Gastrocnemius medialis (tissue), 4 donors: Measurements from ENCODE around the gene PPP2R5E. TPM values are rescaled to one million over a fixed set of nuclear protein-coding genes. Genes with fewer than 3 reads are reported as not detected.

Source experiments
- ATAC-seq, 2 donors: fragments of 150-250 bp; one replicate each; pipeline ENCODE4 v1.9.1; 2016
- DNase-seq, 2 donors: peaks; one replicate each; pipeline ENCODE4 v3.0.0-alpha.2; 2019
- H3K27ac ChIP-seq, 4 donors: fragments of 200-600 bp; sonication (generic); 1 replicate in 1 of 4; 2 replicates in 3 of 4; pipeline ENCODE4 v1.5.1; 2016 to 2018; ENCODE audit warnings: mild to moderate bottlenecking in 2 of 4, moderate library complexity in 1 of 4
- H3K27me3 ChIP-seq, 3 donors: fragments of 200-600 bp; sonication (generic) in 2 of 3; 1 replicate in 1 of 3; 2 replicates in 2 of 3; pipeline versions ENCODE4 v1.5.1 to v1.6.0; 2016 to 2019; ENCODE audit warnings: mild to moderate bottlenecking in 1 of 3, moderate library complexity in 1 of 3
- H3K36me3 ChIP-seq, 2 donors: fragments of 200-600 bp; sonication (generic) in 1 of 2; one replicate each; pipeline ENCODE4 v1.5.1; 2017 to 2018
- H3K4me1 ChIP-seq, 2 donors: fragments of 200-600 bp; sonication (generic) in 1 of 2; one replicate each; pipeline ENCODE4 v1.5.1; 2016 to 2017; ENCODE audit warnings: mild to moderate bottlenecking in 2 of 2
- H3K4me3 ChIP-seq, 4 donors: fragments of 200-600 bp; sonication (generic) in 3 of 4; 1 replicate in 1 of 4; 2 replicates in 3 of 4; pipeline ENCODE4 v1.5.1; 2016 to 2019; ENCODE audit warnings: mild to moderate bottlenecking in 2 of 4
- H3K9me3 ChIP-seq, 3 donors: fragments of 200-600 bp; sonication (generic) in 2 of 3; 1 replicate in 1 of 3; 2 replicates in 2 of 3; pipeline ENCODE4 v1.5.1; 2016 to 2019
- CTCF ChIP-seq, 5 experiments: fragments of 450-650 bp in 3 of 5; fragments of 200-600 bp in 2 of 5; sonication (generic) in 2 of 5; IDR thresholded peaks in 4 of 5; conservative IDR thresholded peaks in 1 of 5; 1 replicate in 4 of 5; 2 replicates in 1 of 5; pipeline ENCODE4 v1.5.1; 2016 to 2019; ENCODE audit warnings: antibody characterized with exemption in 5 of 5, mild to moderate bottlenecking in 3 of 5, moderate library complexity in 3 of 5
- POLR2A ChIP-seq, 2 donors: fragments of 450-650 bp; IDR thresholded peaks; one replicate each; pipeline ENCODE4 v1.6.1; 2017; ENCODE audit warnings: antibody characterized with exemption in 2 of 2, mild to moderate bottlenecking in 2 of 2, moderate library complexity in 2 of 2
- in situ Hi-C, 4 donors: fragments of 200-750 bp; cut with MboI; loops; one replicate each; pipeline versions ENCODE4 v1.15.0 to v1.8.0; 2017; ENCODE audit warnings: low sequenced_read_pairs in 4 of 4
- intact Hi-C: fragments of 100-400 bp; cut with DNase I; formaldehyde crosslinking; loops from one replicate; pipeline ENCODE4 v1.15.1; 2023; ENCODE audit warnings: low total_unique reads
- total RNA-seq, 4 donors: library from RNA; depleted of rRNA; stranded (reverse); fragments of >200 nt; gene quantifications; one replicate each; pipeline versions ENCODE4 v1.1.0 to v1.2.3, GENCODE V29; 2016

Gene PPP2R5E
- total RNA-seq, 4 donors from 2014 or later, result 14.6 to 25.8 (median 22.3) TPM

- Histone ChIP-seq H3K27ac (no peak overlapping the region), H3K4me3 (no peak overlapping the region), H3K9me3 (no peaks in the 10 kb centered on the region), H3K4me1 (peaks cover 34 to 41% of the 10 kb centered on the region in 2 donors), H3K27me3 (no peaks in the 10 kb centered on the region), H3K36me3 (no peaks in the 10 kb centered on the region)
- no peak for TF ChIP-seq CTCF (IDR thresholded peaks at IDR 0.05 in 4 of 5, conservative IDR thresholded peaks at IDR 0.05 in 1 of 5)
- TF ChIP-seq POLR2A (IDR thresholded peaks at IDR 0.05), result no peak
- ATAC-seq, result no peak
- intact Hi-C loops, result no loop called here
- DNase-seq, result no peak
- in situ Hi-C loops, result no loop called here
Measured at GRCh38 chr14:63467440-63468072, 75.6 kb downstream of the PPP2R5E start.

DNA sequence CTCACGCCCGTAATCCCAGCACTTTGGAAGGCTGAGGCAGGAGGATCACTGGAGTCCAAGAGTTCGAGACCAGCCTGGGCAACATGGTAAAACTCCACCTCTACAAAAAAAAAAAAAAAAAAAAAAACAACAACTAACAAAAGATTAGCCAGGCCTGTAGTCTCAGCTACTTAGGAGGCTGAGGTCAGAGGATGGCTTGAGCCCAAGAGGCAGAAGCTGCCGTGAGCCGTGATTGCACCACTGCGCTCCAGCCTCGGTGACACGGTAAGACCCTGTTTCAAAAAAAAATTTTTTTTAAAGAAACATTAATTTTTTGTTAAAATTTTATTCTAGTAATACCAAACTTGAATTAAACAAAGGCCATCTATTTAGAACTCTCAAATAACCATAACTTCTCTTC lies 77.8 kb downstream of the PPP2R5E start:
- intact Hi-C loops, result no loop called here

GRCh38 chr14:63460680-63461369 lies 82.4 kb downstream of the PPP2R5E start:
- in situ Hi-C loops (no loop called here), intact Hi-C loops (no loop called here)
- ATAC-seq (no peak), DNase-seq (no peak)
- Histone ChIP-seq H3K9me3 (no peaks in the 10 kb centered on the region), H3K27me3 (no peaks in the 10 kb centered on the region), H3K27ac (no peak overlapping the region), H3K4me1 (peaks cover 14 to 15% of the 10 kb centered on the region in 2 donors), H3K36me3 (no peaks in the 10 kb centered on the region), H3K4me3 (no peak overlapping the region)
- TF ChIP-seq POLR2A (IDR thresholded peaks at IDR 0.05) (no peak), CTCF (IDR thresholded peaks at IDR 0.05 in 4 of 5, conservative IDR thresholded peaks at IDR 0.05 in 1 of 5) (no peak)

More for the DNA sequence above, 77.8 kb downstream of the PPP2R5E start:
- in situ Hi-C loops, result no loop called here
- DNase-seq (peak in 1 of 2 donors; percentile 19), ATAC-seq (no peak)
- Histone ChIP-seq H3K36me3 (no peaks in the 10 kb centered on the region), H3K4me1 (peaks cover 26 to 27% of the 10 kb centered on the region in 2 donors), H3K9me3 (no peaks in the 10 kb centered on the region), H3K27ac (no peak overlapping the region), H3K4me3 (no peak overlapping the region), H3K27me3 (no peaks in the 10 kb centered on the region)
- TF ChIP-seq CTCF (IDR thresholded peaks at IDR 0.05 in 4 of 5, conservative IDR thresholded peaks at IDR 0.05 in 1 of 5), result no peak
- no peak for TF ChIP-seq POLR2A (IDR thresholded peaks at IDR 0.05)

DNA sequence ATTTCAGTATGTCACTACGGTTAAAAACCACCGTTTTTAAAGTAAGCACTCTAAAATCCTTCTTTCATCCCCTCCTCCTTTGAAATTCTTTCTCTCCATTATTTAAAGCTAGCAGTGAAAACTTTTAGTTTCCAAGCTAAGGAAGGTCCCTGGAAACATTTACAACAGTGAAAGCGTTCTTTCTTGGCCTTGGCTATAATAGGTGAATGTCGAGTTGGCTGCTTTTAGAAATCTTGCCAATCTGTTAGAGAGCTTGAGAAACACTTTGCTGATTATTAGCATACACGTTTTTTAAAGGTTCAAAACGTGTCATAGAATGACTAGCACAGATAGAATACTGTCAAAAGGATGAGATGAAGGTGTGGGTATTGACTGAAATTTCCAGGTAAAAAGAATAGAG lies 83.4 kb downstream of the PPP2R5E start:
- in situ Hi-C loops, result no loop called here
- intact Hi-C loops, result no loop called here
- H3K9me3 ChIP-seq, result no peaks in the 10 kb centered on the region
- no peak for ATAC-seq
- DNase-seq, result no peak
- peaks cover 16 to 17% of the 10 kb centered on the region in 2 donors for H3K4me1 ChIP-seq
- no peaks in the 10 kb centered on the region for H3K27me3 ChIP-seq
- H3K36me3 ChIP-seq, result no peaks in the 10 kb centered on the region
- no peak overlapping the region for H3K27ac ChIP-seq
- no peak for TF ChIP-seq CTCF (IDR thresholded peaks at IDR 0.05 in 4 of 5, conservative IDR thresholded peaks at IDR 0.05 in 1 of 5)
- TF ChIP-seq POLR2A (IDR thresholded peaks at IDR 0.05), result no peak
- H3K4me3 ChIP-seq, result no peak overlapping the region
